Central memory CD8-positive, alpha-beta T cell (primary cell): ENCODE measurements around the gene COL1A2.

Experiments
- ATAC-seq: fragments of 150-1000 bp; cut with Tn5 transposase; replicated peaks from 2 replicates; pipeline ENCODE4 v1.10.0; 2022; ENCODE audit warnings: mild to moderate bottlenecking, moderate FRiP score, moderate number of reproducible peaks; ENCODE audit not compliant: poor library complexity, severe bottlenecking; ENCODE audit errors: extremely low read depth
- DNase-seq, 2 donors: peaks; one replicate each; pipeline ENCODE4 v3.0.0; 2021; ENCODE audit warnings: low spot score in 2 of 2
- H3K27ac Mint-ChIP-seq: one replicate; pipeline ENCODE4 v1.8.0; 2022; ENCODE audit warnings: low read depth, mild to moderate bottlenecking, moderate library complexity, mixed read lengths
- H3K27me3 Mint-ChIP-seq: one replicate; pipeline ENCODE4 v1.8.0; 2022; ENCODE audit warnings: mixed read lengths
- H3K36me3 Mint-ChIP-seq: one replicate; pipeline ENCODE4 v1.8.0; 2022; ENCODE audit warnings: mild to moderate bottlenecking, moderate library complexity, mixed read lengths; ENCODE audit not compliant: insufficient read depth
- H3K4me1 Mint-ChIP-seq: one replicate; pipeline ENCODE4 v1.8.0; 2022; ENCODE audit warnings: mixed read lengths
- H3K4me3 Mint-ChIP-seq: one replicate; pipeline ENCODE4 v1.8.0; 2022; ENCODE audit warnings: mild to moderate bottlenecking, moderate library complexity, mixed read lengths
- H3K9me3 Mint-ChIP-seq: one replicate; pipeline ENCODE4 v1.8.0; 2022; ENCODE audit warnings: mixed read lengths

The COL1A2 gene

DNA sequence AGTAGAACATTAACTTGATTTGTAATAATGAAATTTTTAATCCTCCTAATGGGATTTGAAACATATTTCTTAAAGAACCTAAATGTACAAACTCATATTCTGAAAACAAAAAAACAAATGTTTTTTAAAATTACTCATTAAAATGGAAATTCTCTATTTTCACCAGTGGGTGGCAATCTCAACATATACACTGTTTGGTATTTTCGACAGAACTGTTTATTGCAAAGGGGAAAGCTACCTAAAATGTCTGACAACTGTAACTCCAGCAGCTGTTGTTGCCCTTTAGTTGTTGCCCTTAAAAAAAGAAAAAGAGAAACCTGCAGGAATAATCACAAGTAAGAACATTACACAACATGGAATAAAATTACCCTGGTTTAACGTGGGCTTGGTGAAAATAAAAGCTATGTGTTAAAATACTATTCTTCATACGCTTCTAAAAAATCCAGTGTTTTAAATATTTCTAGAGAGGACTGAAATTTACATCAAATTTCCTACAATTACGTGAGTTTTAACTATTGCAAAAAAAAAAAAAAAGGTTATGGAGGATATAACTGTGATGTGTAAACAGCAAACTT lies 54.5 kb downstream of the COL1A2 start:
- no peaks in the 10 kb centered on the region for H3K9me3 Mint-ChIP-seq
- no peaks in the 10 kb centered on the region for H3K4me1 Mint-ChIP-seq
- ATAC-seq (no peak), DNase-seq (no peak)
- no peak overlapping the region for H3K4me3 Mint-ChIP-seq
- no peaks in the 10 kb centered on the region for H3K36me3 Mint-ChIP-seq
- H3K27me3 Mint-ChIP-seq, result peaks cover 32% of the 10 kb centered on the region
- H3K27ac Mint-ChIP-seq, result no peak overlapping the region

DNA sequence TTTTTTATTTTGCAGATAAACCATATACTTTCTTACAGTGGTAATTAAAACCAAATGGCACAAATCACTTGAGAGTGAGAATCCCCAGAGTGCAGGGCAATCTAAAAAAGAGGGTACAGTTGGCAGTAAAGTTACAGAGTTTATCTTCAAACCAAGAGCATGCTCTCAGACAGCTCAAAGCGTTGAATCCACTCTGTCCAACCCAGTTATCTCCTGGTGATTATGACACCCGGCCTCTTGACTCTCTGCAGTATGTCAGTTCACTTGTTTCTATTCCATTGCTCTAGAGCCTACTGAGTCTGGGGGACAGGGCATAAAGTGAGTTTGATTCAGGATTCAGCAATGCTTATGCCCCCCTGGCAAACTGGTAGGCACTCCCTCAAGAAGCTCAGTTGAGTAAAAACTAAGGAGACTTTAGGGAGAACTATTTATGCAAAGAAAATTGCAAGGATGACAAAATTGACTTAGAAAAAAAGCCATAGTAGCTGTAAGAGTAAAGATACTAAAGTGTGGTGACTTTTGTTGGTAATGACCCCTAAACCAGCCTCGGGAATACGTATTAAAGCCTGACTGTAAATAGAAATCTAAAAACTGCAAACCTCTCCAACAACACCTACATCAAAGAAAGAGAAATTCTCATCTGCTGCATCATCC lies 55.5 kb downstream of the COL1A2 start:
- no peaks in the 10 kb centered on the region for H3K36me3 Mint-ChIP-seq
- DNase-seq (no peak), ATAC-seq (no peak)
- peaks cover 23% of the 10 kb centered on the region for H3K27me3 Mint-ChIP-seq
- no peaks in the 10 kb centered on the region for H3K4me1 Mint-ChIP-seq
- H3K27ac Mint-ChIP-seq, result no peak overlapping the region
- H3K4me3 Mint-ChIP-seq, result no peak overlapping the region
- no peaks in the 10 kb centered on the region for H3K9me3 Mint-ChIP-seq

DNA sequence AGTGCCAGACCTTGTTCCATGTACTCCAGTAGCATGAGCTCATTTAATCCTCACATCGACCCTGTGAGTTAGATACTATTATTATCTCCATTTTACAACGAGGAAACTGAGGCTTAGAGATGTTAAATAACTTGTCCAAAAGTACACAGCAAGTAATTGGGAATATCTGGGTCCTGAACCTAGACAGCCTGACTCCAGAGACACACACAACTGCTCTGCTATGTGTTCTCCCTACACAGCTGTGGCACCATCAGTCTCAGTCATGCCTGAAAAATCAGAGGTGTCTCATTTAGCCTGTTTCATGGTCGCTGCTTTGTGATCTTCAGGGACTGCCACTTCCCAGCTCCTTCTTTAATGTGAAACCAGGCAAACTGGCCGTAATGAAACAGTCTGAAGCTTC lies 56.5 kb downstream of the COL1A2 start:
- Mint-ChIP-seq H3K4me3 (no peak overlapping the region), H3K36me3 (no peaks in the 10 kb centered on the region), H3K4me1 (no peaks in the 10 kb centered on the region), H3K9me3 (no peaks in the 10 kb centered on the region), H3K27me3 (peaks cover 13% of the 10 kb centered on the region), H3K27ac (no peak overlapping the region)
- ATAC-seq (no peak), DNase-seq (no peak)

DNA sequence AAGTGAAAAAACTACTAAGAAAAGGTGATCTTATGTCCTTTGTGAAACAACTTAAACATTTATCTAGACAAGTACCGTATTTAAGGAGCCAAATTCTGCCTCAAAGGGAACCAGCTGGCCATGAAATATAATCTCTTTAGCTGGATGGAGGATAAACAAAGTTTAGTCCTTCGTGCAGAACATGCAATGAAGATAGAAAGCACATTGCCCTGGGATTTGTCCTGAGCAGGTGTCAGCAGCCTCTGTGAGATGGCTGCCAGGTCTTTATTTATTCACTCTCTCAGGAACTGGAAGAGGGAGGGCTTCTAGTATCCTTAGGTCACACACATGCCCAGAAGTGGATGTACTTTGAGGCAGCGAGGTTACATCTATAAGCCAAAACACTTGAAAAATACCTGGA lies 57.5 kb downstream of the COL1A2 start:
- Mint-ChIP-seq H3K9me3 (no peaks in the 10 kb centered on the region), H3K27me3 (peaks cover 11% of the 10 kb centered on the region), H3K36me3 (no peaks in the 10 kb centered on the region), H3K4me3 (no peak overlapping the region), H3K27ac (no peak overlapping the region), H3K4me1 (no peaks in the 10 kb centered on the region)
- DNase-seq (no peak), ATAC-seq (no peak)

DNA sequence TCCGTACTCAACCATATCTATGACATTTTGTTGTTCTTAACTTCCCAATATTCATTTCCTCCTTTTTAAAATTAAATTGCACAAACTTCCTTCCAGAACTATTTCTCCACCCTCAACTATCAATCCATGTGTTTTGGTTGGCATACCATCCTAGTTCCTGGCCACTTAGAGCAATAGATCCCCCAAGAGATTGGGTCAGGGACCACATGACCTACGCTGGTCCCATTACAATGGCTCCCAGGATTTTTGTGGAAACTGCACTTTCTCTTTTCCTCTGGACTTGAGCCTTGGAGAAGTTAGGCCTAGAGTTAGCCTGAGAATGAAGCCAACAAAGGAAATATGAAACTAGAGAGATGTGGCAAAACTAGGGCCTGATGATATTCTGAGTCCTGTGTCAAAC lies 59.2 kb downstream of the COL1A2 start:
- Mint-ChIP-seq H3K36me3 (no peaks in the 10 kb centered on the region), H3K4me3 (no peak overlapping the region), H3K4me1 (no peaks in the 10 kb centered on the region), H3K9me3 (no peaks in the 10 kb centered on the region), H3K27me3 (peaks cover 11% of the 10 kb centered on the region), H3K27ac (no peak overlapping the region)
- DNase-seq (no peak), ATAC-seq (no peak)

GRCh38 chr7:94458041-94458440 lies 63.3 kb downstream of the COL1A2 start:
- ATAC-seq (no peak), DNase-seq (no peak)
- H3K4me3 Mint-ChIP-seq, result no peak overlapping the region

DNA sequence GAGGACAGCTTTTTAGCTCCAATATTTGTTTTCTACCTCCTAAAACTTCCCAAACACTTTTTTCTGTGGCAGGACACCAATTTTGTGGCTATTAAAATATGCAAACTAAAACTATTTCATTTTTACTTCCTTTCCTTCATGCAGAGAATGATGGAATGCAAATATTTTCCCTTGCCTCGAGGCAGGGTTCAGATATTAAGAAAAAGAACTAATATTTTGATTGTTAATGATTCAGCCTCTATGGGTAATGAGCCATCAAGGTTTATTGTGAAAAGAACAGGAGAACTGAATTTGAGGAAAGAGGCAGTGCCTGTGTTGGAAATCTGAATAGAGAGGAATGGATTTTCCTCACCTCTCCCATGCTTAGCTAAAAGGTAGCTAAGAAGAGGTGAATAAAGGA lies 71.8 kb downstream of the COL1A2 start:
- Mint-ChIP-seq H3K36me3 (peaks cover 2% of the 10 kb centered on the region), H3K27ac (no peak overlapping the region), H3K4me1 (no peaks in the 10 kb centered on the region), H3K4me3 (no peak overlapping the region), H3K9me3 (no peaks in the 10 kb centered on the region), H3K27me3 (peaks cover 9% of the 10 kb centered on the region)
- DNase-seq (no peak), ATAC-seq (no peak)

More at GRCh38 chr7:94458041-94458440, 63.3 kb downstream of the COL1A2 start:
- no peaks in the 10 kb centered on the region for H3K9me3 Mint-ChIP-seq
- H3K4me1 Mint-ChIP-seq, result no peaks in the 10 kb centered on the region
- no peaks in the 10 kb centered on the region for H3K36me3 Mint-ChIP-seq
- H3K27ac Mint-ChIP-seq, result no peak overlapping the region
- peaks cover under 1% of the 10 kb centered on the region for H3K27me3 Mint-ChIP-seq

- DNase-seq, result no peak
- Mint-ChIP-seq H3K36me3 (peaks cover 2% of the 10 kb centered on the region), H3K27ac (no peak overlapping the region), H3K4me3 (no peak overlapping the region), H3K4me1 (no peaks in the 10 kb centered on the region), H3K9me3 (no peaks in the 10 kb centered on the region), H3K27me3 (peaks cover 14% of the 10 kb centered on the region)
- ATAC-seq, result no peak
Measured at GRCh38 chr7:94471604-94472003, 76.9 kb downstream of the COL1A2 start.

DNA sequence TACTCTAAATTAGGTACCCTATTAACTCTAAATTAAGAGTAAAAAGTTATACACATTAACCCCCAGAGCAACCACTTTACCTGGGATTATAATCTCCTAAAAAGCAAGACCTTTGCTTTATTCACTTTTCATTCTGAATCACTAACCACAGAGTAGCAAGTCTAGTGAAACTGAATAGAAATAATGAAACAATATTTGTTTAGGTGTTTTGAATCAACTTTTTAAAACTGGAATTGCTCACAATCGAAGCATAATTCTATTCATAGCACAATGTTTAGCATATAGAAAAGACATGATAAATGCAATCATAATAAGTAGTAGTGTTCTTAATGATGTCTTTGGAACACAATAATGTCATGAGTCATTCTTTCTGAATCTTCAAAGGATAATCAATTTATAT lies 77.9 kb downstream of the COL1A2 start:
- no peak for DNase-seq
- no peak overlapping the region for H3K27ac Mint-ChIP-seq
- no peaks in the 10 kb centered on the region for H3K9me3 Mint-ChIP-seq
- H3K4me1 Mint-ChIP-seq, result no peaks in the 10 kb centered on the region
- no peak for ATAC-seq
- H3K27me3 Mint-ChIP-seq, result peaks cover 18% of the 10 kb centered on the region
- peaks cover 2% of the 10 kb centered on the region for H3K36me3 Mint-ChIP-seq
- H3K4me3 Mint-ChIP-seq, result no peak overlapping the region

DNA sequence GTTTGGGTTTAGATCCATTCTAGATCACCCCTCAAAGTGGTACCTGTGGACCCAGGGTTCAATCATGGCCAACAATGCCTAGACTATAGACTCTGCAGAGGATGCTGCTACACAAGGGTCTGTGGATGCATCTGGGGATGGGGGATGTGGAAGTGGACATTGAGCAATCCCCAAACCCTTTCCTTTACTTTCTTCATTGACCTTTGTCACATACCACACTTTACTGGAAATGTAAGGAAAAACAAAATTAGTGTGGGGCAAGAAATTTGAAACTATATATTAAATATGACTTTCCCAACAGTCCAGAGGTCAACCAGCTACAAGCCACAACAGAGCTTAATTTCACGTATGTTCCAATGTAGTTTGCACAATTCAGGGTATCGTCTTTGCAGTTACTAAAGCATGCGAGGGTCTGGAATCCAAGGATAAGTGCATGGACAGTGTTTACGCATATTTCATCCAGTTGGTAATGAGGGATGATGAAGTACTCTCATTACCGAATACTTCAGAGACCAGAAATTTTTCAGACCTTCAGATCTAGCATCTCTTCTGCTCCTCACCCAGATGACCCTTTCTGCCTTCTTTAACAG lies 81.7 kb downstream of the COL1A2 start:
- Mint-ChIP-seq H3K9me3 (no peaks in the 10 kb centered on the region), H3K27me3 (peaks cover 28% of the 10 kb centered on the region), H3K36me3 (no peaks in the 10 kb centered on the region), H3K27ac (no peak overlapping the region), H3K4me3 (no peak overlapping the region), H3K4me1 (no peaks in the 10 kb centered on the region)
- DNase-seq, result no peak
- no peak for ATAC-seq

DNA sequence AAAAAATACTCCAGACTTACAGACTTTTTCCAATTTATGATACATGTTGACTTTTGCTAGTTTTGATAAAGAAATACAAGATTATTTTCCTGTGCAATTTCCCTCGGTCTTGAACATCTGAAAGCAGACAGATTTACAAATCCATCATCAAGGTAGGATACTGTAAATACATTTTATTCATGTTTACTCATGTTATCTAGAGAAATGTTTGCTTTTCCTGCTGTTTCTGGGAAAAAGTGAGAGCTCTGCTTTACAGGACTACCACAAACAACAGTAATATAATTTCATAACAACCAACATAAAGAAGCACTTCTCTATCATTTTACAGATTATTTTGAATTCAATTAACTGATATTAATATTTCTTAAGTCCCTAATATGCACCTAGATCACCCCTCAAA lies 83.2 kb downstream of the COL1A2 start:
- ATAC-seq, result no peak
- no peak for DNase-seq
- no peaks in the 10 kb centered on the region for H3K36me3 Mint-ChIP-seq
- H3K27ac Mint-ChIP-seq, result no peak overlapping the region
- no peaks in the 10 kb centered on the region for H3K4me1 Mint-ChIP-seq
- peaks cover 29% of the 10 kb centered on the region for H3K27me3 Mint-ChIP-seq
- H3K4me3 Mint-ChIP-seq, result no peak overlapping the region
- no peaks in the 10 kb centered on the region for H3K9me3 Mint-ChIP-seq

DNA sequence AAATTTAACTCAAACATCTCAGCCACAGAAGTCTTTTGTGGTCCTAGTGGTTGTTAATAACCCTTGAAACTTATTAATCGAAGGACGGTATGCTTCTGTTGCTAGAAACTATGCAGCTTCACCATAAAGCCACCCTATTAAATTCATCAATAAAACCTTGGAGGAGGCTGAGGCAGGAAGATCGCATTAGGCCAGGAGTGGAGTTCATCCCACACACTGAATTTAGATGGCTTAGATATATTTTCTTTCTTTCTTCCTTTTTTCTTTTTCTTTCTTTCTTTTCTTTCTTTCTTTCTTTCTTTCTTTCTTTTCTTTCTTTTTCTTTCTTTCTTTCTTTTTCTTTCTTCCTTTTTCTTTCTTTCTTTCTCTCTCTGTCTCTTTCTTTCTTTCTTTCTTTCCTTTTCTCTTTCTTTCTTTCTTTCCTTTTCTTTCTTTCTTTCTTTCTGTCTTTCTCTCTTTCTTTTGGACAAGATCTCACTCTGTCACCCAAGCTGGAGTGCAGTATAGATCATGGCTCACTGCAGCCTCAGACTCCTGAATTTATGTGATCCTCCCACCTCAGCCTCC lies 84.0 kb downstream of the COL1A2 start:
- DNase-seq (no peak), ATAC-seq (no peak)
- Mint-ChIP-seq H3K27me3 (peaks cover 38% of the 10 kb centered on the region), H3K27ac (no peak overlapping the region), H3K4me3 (no peak overlapping the region), H3K36me3 (no peaks in the 10 kb centered on the region), H3K4me1 (no peaks in the 10 kb centered on the region), H3K9me3 (no peaks in the 10 kb centered on the region)
